CD4-positive, alpha-beta T cell treated with Interleukin-17A for 4 hours (primary cell): Measurements from ENCODE around the gene ANKAR.
A peak's percentile ranks its signal among the peaks of the same experiment; 100 is the strongest.
"Not testable (repeated sequence)": the region's sequence is repeated elsewhere in the genome, so short reads cannot be mapped to it uniquely, and the experiment has no call there.

ENCODE experiments used
- DNase-seq: peaks from one replicate; pipeline ENCODE4 v3.0.0-alpha.2; 2020; ENCODE audit warnings: mixed read lengths

ANKAR gene

GRCh38 chr2:189658306-189659212 lies 15.9 kb upstream of the ANKAR start:
- peak; percentile 70 for DNase-seq

- DNase-seq: no peak
These were observed 14.7 kb upstream of the ANKAR start for GRCh38 chr2:189659734-189660133.

GRCh38 chr2:189660803-189661147 lies 13.7 kb upstream of the ANKAR start:
- DNase-seq: no peak

GRCh38 chr2:189661148-189661956 lies 13.1 kb upstream of the ANKAR start, which contains the start of gene ASNSD1:
TSS of gene ASNSD1 (plus strand) at chr2:189661459. CDS start at chr2:189666133, 4,674 bp downstream.
- peak; percentile 99 for DNase-seq

GRCh38 chr2:189661957-189662321 lies 12.5 kb upstream of the ANKAR start:
- DNase-seq: no peak

- no peak for DNase-seq
These were observed 11.7 kb upstream of the ANKAR start for GRCh38 chr2:189662669-189663226.

- DNase-seq: not testable (repeated sequence)
These were observed 11.2 kb upstream of the ANKAR start for GRCh38 chr2:189663319-189663718.

- DNase-seq: no peak
These were observed 4.6 kb upstream of the ANKAR start for GRCh38 chr2:189669913-189670312.

- no peak for DNase-seq
These were observed 653 bp upstream of the ANKAR start for GRCh38 chr2:189673661-189674373.

GRCh38 chr2:189676471-189676870 lies 2.0 kb downstream of the ANKAR start:
- no peak for DNase-seq

- no peak for DNase-seq
These were observed 4.8 kb downstream of the ANKAR start for GRCh38 chr2:189679226-189679625.

- no peak for DNase-seq
These were observed 6.7 kb downstream of the ANKAR start for GRCh38 chr2:189681203-189681602.

- DNase-seq: no peak
These were observed 7.4 kb downstream of the ANKAR start for GRCh38 chr2:189681903-189682302.

GRCh38 chr2:189683348-189683747 lies 8.9 kb downstream of the ANKAR start:
- DNase-seq: no peak

- no peak for DNase-seq
These were observed 10.3 kb downstream of the ANKAR start for GRCh38 chr2:189684811-189685210.

GRCh38 chr2:189685540-189686229 lies 11.2 kb downstream of the ANKAR start:
- peak; percentile 28 for DNase-seq

- DNase-seq: not testable (repeated sequence)
These were observed 13.3 kb downstream of the ANKAR start for GRCh38 chr2:189687796-189688195.

- no peak for DNase-seq
These were observed 21.8 kb downstream of the ANKAR start for GRCh38 chr2:189696223-189696622.

- peak; percentile 54 for DNase-seq
These were observed 23.8 kb downstream of the ANKAR start for GRCh38 chr2:189698020-189698887.

- no peak for DNase-seq
These were observed 26.2 kb downstream of the ANKAR start for GRCh38 chr2:189700681-189701080.

GRCh38 chr2:189702071-189702470 lies 27.6 kb downstream of the ANKAR start:
- DNase-seq: no peak
